ENCODE results near the gene PAK5. TPM values are rescaled to one million over a fixed set of nuclear protein-coding genes. Genes with fewer than 3 reads are reported as not detected.

Gene PAK5
- total RNA-seq, 1 experiment from 2014 or later, result not detected

- Histone ChIP-seq H3K9me3 (ENCODE audit: control insufficient read depth, insufficient read depth, low read depth, low read length) (no peaks in the 10 kb centered on the region), H3K36me3 (ENCODE audit: control insufficient read depth, insufficient read depth, low read length) (no peaks in the 10 kb centered on the region), H3K4me1 (ENCODE audit: control insufficient read depth, insufficient read depth, low read length) (no peaks in the 10 kb centered on the region), H3K4me3 (ENCODE audit: low read depth in 2 of 2, low read length in 2 of 2) (no peak overlapping the region), H3K27me3 (ENCODE audit: control insufficient read depth, insufficient read depth, low read length) (no peaks in the 10 kb centered on the region), H3K27ac (ENCODE audit: low read length) (no peak overlapping the region)
- TF ChIP-seq CTCF (IDR thresholded peaks at IDR 0.05) (no peak), TCF7L2 (IDR thresholded peaks at IDR 0.05; ENCODE audit: low read depth, low read length) (no peak), POLR2AphosphoS5 (IDR thresholded peaks at IDR 0.05; ENCODE audit: low read depth, low read length) (no peak), REST (IDR thresholded peaks at IDR 0.05; ENCODE audit: insufficient read depth in 1 of 2, low read depth in 2 of 2, low read length in 1 of 2) (no peak), SIN3A (IDR thresholded peaks at IDR 0.05; ENCODE audit: borderline replicate concordance, insufficient read depth, low read depth, low read length) (no peak)
- in situ Hi-C loops (cut with HindIII; ENCODE audit: low pct_unique_long_range_greater_than_20kb, low sequenced_read_pairs) (no loop called here), intact Hi-C loops (cut with micrococcal nuclease; ENCODE audit: unreplicated experiment) (no loop called here)
- CTCF ChIA-PET, result no interaction called here
- no TSS peak for BruUV-seq (replicated peaks)
- no peak for ATAC-seq
- DNase-seq (ENCODE audit: low read depth, low spot score), result no peak
- POLR2A ChIA-PET, result interaction anchor here (0.7 kb wide), 1 partner anchor 985 kb away, joined by 3 read pairs; no protein-coding TSS in a partner anchor
Observed at GRCh38 chr20:9877932-9878495, 39.1 kb upstream of the PAK5 start.

GRCh38 chr20:9867196-9867980, 28.5 kb upstream of the PAK5 start:
- BruUV-seq (replicated peaks), result no TSS peak
- no peaks in the 10 kb centered on the region for H3K27me3 ChIP-seq (ENCODE audit: control insufficient read depth, insufficient read depth, low read length)
- H3K4me1 ChIP-seq (ENCODE audit: control insufficient read depth, insufficient read depth, low read length), result no peaks in the 10 kb centered on the region; the same call in 1 of the 2 replicates
- ChIA-PET POLR2A (no interaction called here), CTCF (no interaction called here)
- intact Hi-C loops (cut with micrococcal nuclease; ENCODE audit: unreplicated experiment) (no loop called here), in situ Hi-C loops (cut with HindIII; ENCODE audit: low pct_unique_long_range_greater_than_20kb, low sequenced_read_pairs) (no loop called here)
- H3K9me3 ChIP-seq (ENCODE audit: control insufficient read depth, insufficient read depth, low read depth, low read length), result no peaks in the 10 kb centered on the region
- TF ChIP-seq TCF7L2 (IDR thresholded peaks at IDR 0.05; ENCODE audit: low read depth, low read length) (no peak), REST (IDR thresholded peaks at IDR 0.05; ENCODE audit: insufficient read depth in 1 of 2, low read depth in 2 of 2, low read length in 1 of 2) (no peak), CTCF (IDR thresholded peaks at IDR 0.05) (no peak), SIN3A (IDR thresholded peaks at IDR 0.05; ENCODE audit: borderline replicate concordance, insufficient read depth, low read depth, low read length) (no peak), POLR2AphosphoS5 (IDR thresholded peaks at IDR 0.05; ENCODE audit: low read depth, low read length) (no peak)
- no peak overlapping the region for H3K27ac ChIP-seq (ENCODE audit: low read length)
- ATAC-seq (no peak), DNase-seq (ENCODE audit: low read depth, low spot score) (no peak)
- H3K4me3 ChIP-seq (ENCODE audit: low read depth in 2 of 2, low read length in 2 of 2), result no peak overlapping the region
- H3K36me3 ChIP-seq (ENCODE audit: control insufficient read depth, insufficient read depth, low read length), result no peaks in the 10 kb centered on the region

All from Panc1 (cell line).